LNCAP (cell line): ENCODE data around the gene NUDT4.

Experiments
- TF ChIP-seq, protein P1 (sequence below): fragments of 450-650 bp; IDR thresholded peaks from 2 replicates; pipeline ENCODE4 v1.5.1; 2017; ENCODE audit warnings: mild to moderate bottlenecking

The NUDT4 gene

DNA sequence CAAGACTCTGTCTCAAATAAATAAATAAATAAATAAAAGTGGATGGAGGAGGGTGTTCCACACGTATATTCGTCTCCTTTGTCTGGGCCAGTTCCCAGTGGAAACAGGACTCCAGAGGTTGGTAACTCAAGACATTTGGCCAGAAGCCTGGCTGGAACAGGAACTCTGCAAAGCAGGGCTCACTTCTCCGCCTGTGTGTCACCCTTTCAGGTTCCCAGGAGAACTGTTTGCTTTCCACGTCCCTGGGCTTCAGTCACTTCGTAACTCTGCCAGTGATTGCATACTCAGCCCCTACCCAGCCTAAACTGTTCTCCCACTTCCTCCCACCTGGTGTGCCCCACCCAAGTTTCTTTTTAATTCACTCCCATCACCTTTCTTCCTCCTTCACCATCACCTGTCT lies 71.1 kb downstream of the NUDT4 start:
- TF ChIP-seq, protein P1, sequence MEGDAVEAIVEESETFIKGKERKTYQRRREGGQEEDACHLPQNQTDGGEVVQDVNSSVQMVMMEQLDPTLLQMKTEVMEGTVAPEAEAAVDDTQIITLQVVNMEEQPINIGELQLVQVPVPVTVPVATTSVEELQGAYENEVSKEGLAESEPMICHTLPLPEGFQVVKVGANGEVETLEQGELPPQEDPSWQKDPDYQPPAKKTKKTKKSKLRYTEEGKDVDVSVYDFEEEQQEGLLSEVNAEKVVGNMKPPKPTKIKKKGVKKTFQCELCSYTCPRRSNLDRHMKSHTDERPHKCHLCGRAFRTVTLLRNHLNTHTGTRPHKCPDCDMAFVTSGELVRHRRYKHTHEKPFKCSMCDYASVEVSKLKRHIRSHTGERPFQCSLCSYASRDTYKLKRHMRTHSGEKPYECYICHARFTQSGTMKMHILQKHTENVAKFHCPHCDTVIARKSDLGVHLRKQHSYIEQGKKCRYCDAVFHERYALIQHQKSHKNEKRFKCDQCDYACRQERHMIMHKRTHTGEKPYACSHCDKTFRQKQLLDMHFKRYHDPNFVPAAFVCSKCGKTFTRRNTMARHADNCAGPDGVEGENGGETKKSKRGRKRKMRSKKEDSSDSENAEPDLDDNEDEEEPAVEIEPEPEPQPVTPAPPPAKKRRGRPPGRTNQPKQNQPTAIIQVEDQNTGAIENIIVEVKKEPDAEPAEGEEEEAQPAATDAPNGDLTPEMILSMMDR = no peak

DNA sequence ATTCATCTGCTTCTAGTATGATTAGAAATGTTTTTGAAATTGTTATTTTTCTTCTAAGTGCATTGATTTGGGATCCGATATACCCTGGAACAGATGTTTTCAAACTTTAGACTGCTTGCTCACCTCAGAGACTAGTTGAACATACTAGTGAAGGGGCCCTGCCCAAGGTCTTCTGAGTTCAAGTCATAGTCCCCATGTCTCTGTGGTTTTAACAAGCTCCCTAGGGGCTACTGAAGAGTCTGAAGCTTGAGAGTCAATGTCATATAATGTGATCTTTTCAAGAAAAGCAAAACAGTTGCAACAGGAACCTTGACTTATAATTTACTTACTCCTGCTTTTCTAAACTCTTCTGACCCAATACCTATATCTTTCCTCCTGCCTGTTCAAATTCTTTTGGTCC lies 71.6 kb downstream of the NUDT4 start:
- TF ChIP-seq, protein P1 = no peak

DNA sequence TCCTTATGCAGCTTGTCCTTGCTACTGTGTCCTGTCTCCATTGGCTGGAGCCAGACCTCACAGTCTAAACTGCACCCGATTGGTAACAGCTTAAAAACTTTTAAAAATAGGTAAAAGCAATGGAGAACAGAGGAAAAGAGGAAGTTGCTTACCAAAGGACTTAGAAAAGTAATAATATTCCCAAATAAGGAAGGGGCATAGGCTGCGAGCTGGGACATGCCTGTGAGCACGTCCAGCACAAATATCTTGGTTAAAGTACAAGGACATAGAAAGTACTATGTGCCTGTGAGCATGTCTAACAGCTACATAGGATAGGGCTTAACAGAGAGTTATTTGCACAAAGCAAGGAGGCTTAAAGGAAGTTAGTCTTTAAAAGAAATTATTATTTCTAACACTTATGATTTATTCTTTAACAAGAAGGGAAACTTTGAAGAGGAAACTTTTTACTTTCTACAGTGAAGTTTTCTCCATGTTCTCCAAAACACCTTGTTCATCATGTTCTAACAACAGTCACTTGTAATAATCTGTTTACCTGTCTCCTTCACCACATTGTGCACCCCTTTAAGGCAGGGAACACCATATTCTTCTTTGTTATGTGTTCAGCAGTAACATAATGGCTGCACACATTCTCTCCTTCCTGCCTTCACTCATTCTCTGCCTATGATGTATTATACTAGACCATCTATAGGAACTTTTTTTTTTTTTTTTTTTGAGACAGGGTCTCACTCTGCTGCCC lies 73.9 kb downstream of the NUDT4 start:
- TF ChIP-seq, protein P1 = no peak

DNA sequence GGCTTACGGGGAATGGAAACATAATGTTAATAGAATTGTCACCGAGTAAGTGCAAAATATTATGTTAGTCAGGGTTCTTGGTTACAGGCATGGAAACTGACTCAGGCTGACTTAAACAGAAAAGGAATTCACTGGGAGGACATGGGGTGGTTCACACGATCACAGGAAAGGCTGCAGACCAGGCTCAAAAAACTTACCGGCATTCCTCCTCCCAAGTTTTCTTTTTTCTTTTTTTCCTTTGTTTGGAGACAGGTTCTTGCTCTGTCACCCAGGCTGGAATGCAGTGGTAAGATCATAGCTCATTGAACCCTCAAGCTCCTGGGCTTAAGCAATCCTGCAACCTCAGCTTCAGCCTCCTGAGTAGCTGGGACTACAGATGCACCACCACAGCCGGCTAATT lies 75.9 kb downstream of the NUDT4 start:
- TF ChIP-seq, protein P1 = no peak

DNA sequence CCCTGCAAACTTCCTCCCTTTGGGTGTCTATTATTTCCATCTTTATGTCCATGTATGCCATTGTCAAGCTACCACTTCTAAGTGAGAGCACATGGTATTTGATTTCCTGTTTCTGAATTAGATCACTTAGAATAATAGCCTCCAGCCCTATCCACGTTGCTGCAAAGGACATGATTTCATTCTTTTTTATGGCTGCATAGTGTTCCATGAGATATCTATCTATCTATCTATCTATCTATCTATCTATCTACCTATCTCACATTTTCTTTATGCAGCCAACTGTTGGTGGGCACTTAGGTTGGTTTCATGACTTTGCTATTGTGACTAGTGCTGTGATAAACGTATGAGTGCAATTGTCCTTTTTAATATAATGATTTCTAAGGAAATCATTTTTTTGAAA lies 78.4 kb downstream of the NUDT4 start:
- TF ChIP-seq, protein P1 = no peak
